Trophoblast cell (in vitro differentiated cells and primary cell): ENCODE results near the gene CTIF.

Source experiments
- DNase-seq, 2 donors: peaks; one replicate each; pipeline ENCODE4 v3.0.0-alpha.2; 2016
- H2AFZ ChIP-seq: 2 replicates; pipeline ENCODE4 v1.6.1; 2013; ENCODE audit warnings: low read length, moderate library complexity, mild to moderate bottlenecking; ENCODE audit not compliant: insufficient read depth, poor library complexity
- H2AK5ac ChIP-seq: 2 replicates; pipeline ENCODE4 v1.6.1; 2013; ENCODE audit warnings: mild to moderate bottlenecking, low read length
- H2BK120ac ChIP-seq: 2 replicates; pipeline ENCODE4 v1.6.1; 2013; ENCODE audit warnings: low read length, mild to moderate bottlenecking, moderate library complexity; ENCODE audit not compliant: insufficient read depth, poor library complexity
- H2BK12ac ChIP-seq: 2 replicates; pipeline ENCODE4 v1.6.1; 2013; ENCODE audit warnings: mild to moderate bottlenecking, low read length, moderate library complexity
- H2BK5ac ChIP-seq: 2 replicates; pipeline ENCODE4 v1.6.1; 2013; ENCODE audit warnings: low read length, low read depth, moderate library complexity, mild to moderate bottlenecking; ENCODE audit not compliant: poor library complexity
- H3K14ac ChIP-seq: 2 replicates; pipeline ENCODE4 v1.6.1; 2013; ENCODE audit warnings: mild to moderate bottlenecking, low read length
- H3K18ac ChIP-seq: 2 replicates; pipeline ENCODE4 v1.6.1; 2013; ENCODE audit warnings: mild to moderate bottlenecking, low read length
- H3K23ac ChIP-seq: 2 replicates; pipeline ENCODE4 v1.6.1; 2013; ENCODE audit warnings: low read length
- H3K27ac ChIP-seq: 2 replicates; pipeline ENCODE4 v1.5.1; 2013; ENCODE audit warnings: low read depth, mild to moderate bottlenecking, inconsistent platforms, low read length, moderate library complexity
- H3K27me3 ChIP-seq: 2 replicates; pipeline ENCODE4 v1.6.1; 2013; ENCODE audit warnings: inconsistent platforms, mild to moderate bottlenecking, low read length, moderate library complexity; ENCODE audit not compliant: insufficient read depth
- H3K36me3 ChIP-seq, 2 experiments: 1 replicate in 1 of 2; 2 replicates in 1 of 2; pipeline ENCODE4 v1.6.1; 2013; ENCODE audit warnings: low read length in 2 of 2, mild to moderate bottlenecking in 2 of 2, moderate library complexity in 1 of 2; ENCODE audit not compliant: insufficient read depth in 2 of 2, control insufficient read depth in 1 of 2
- H3K4ac ChIP-seq: 2 replicates; pipeline ENCODE4 v1.6.1; 2013; ENCODE audit warnings: low read depth, mild to moderate bottlenecking, low read length, moderate library complexity
- H3K4me1 ChIP-seq, 2 experiments: 1 replicate in 1 of 2; 2 replicates in 1 of 2; pipeline ENCODE4 v1.6.1; 2013; ENCODE audit warnings: low read length in 2 of 2, mild to moderate bottlenecking in 2 of 2, moderate library complexity in 1 of 2; ENCODE audit not compliant: insufficient read depth in 2 of 2, control insufficient read depth in 1 of 2
- H3K4me2 ChIP-seq: 2 replicates; pipeline ENCODE4 v1.6.1; 2013; ENCODE audit warnings: inconsistent platforms, mild to moderate bottlenecking, low read length, moderate library complexity
- H3K4me3 ChIP-seq: 2 replicates; pipeline ENCODE4 v1.5.1; 2013; ENCODE audit warnings: mild to moderate bottlenecking, low read depth, low read length, inconsistent platforms
- H3K79me1 ChIP-seq: one replicate; pipeline ENCODE4 v1.6.1; 2013; ENCODE audit warnings: low read length
- H3K79me2 ChIP-seq: 2 replicates; pipeline ENCODE4 v1.6.1; 2013; ENCODE audit warnings: low read length, mild to moderate bottlenecking; ENCODE audit not compliant: control insufficient read depth, insufficient read depth, poor library complexity
- H3K9ac ChIP-seq: 2 replicates; pipeline ENCODE4 v1.6.1; 2013; ENCODE audit warnings: mild to moderate bottlenecking, low read length
- H3K9me3 ChIP-seq: 2 replicates; pipeline ENCODE4 v1.6.1; 2013; ENCODE audit warnings: low read depth, mild to moderate bottlenecking, control low read depth, inconsistent platforms, low read length; ENCODE audit not compliant: insufficient read depth
- H4K12ac ChIP-seq: 2 replicates; pipeline ENCODE4 v1.6.1; 2013; ENCODE audit warnings: low read depth, mild to moderate bottlenecking, low read length, moderate library complexity
- H4K8ac ChIP-seq: 2 replicates; pipeline ENCODE4 v1.6.1; 2013; ENCODE audit warnings: low read depth, mild to moderate bottlenecking, low read length, moderate library complexity
- H4K91ac ChIP-seq: one replicate; pipeline ENCODE4 v1.6.1; 2013; ENCODE audit warnings: low read depth, mild to moderate bottlenecking, low read length, moderate library complexity
- WGBS: extraction: QIAGEN DNeasy Blood & Tissue Kit; methylation state at CpG from one replicate; pipeline ENCODE4 v1.1.7; 2013; ENCODE audit warnings: missing lambda C conversion rate; ENCODE audit not compliant: insufficient read length, insufficient coverage; ENCODE audit errors: extremely low coverage; 5-methylcytosine and 5-hydroxymethylcytosine counted together

Gene CTIF

DNA sequence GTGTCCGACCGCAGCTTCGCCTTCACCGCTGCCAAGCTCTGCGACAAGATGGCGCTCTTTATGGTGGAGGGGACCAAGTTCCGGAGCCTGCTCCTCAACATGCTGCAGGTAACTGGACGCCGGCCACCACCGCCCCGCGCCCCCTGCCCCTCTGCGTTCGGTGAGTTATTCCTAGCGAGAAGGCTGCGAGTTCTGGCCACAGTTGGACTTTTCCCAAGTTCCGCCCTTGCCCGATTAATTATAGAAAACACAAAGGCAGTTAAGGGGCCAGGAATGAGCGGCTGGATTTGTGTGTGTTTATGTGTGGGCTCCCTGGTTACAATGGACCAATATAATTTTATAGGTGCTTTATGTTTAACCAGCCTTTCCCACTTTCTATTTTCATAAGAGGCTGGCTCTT, 222.8 kb downstream of the CTIF start:
- Histone ChIP-seq H2BK12ac (no peak overlapping the region), H2AK5ac (no peak overlapping the region), H3K36me3 (peaks cover 29 to 32% of the 10 kb centered on the region in 2 experiments), H3K4me2 (no peak overlapping the region), H3K79me1 (peaks cover under 1% of the 10 kb centered on the region), H4K8ac (no peak overlapping the region), H3K9ac (no peak overlapping the region), H2BK5ac (no peak overlapping the region), H4K91ac (no peak overlapping the region), H4K12ac (no peak overlapping the region), H3K4ac (no peak overlapping the region), H3K4me1 (peaks cover 5 to 10% of the 10 kb centered on the region in 2 experiments), H3K14ac (no peak overlapping the region), H3K9me3 (peaks cover 3% of the 10 kb centered on the region), H3K18ac (no peak overlapping the region), H2AFZ (no peak overlapping the region), H3K79me2 (no peaks in the 10 kb centered on the region), H3K27ac (no peak overlapping the region), H3K4me3 (no peak overlapping the region), H3K27me3 (no peaks in the 10 kb centered on the region), H3K23ac (no peak overlapping the region), H2BK120ac (no peak overlapping the region)
- WGBS = no CpG with 5 or more reads among the region's 19 CpGs
- DNase-seq = no peak

DNA sequence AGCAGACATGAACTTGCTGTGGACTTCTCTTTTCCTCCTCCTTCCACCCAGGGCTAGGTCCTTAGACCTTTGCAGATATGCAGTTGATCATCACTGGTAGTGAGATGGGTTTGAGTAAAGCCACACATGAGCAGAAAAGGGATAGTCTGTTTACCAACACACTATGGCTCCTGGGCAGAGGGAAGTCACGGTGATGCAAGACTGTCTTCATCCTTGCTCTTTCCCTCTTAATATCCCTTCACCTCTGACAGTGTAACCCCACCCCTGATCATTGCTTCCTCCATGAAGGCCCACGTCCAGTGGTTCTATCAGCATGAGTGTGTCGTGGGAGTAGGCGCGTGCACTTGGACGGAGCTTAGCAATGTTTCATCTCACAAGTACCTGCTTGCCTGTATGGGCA, 223.2 kb downstream of the CTIF start:
- Histone ChIP-seq H4K91ac (no peak overlapping the region), H3K79me2 (no peaks in the 10 kb centered on the region), H2AK5ac (no peak overlapping the region), H2BK12ac (no peak overlapping the region), H3K79me1 (peaks cover 4% of the 10 kb centered on the region), H3K18ac (no peak overlapping the region), H2BK120ac (no peak overlapping the region), H3K14ac (no peak overlapping the region), H2AFZ (no peak overlapping the region), H4K12ac (no peak overlapping the region), H3K9me3 (peaks cover 3% of the 10 kb centered on the region), H3K4me2 (no peak overlapping the region), H3K4me1 (peaks cover 6 to 10% of the 10 kb centered on the region in 2 experiments), H3K27me3 (no peaks in the 10 kb centered on the region), H2BK5ac (no peak overlapping the region), H3K27ac (no peak overlapping the region), H3K36me3 (peaks cover 29 to 32% of the 10 kb centered on the region in 2 experiments), H3K4me3 (no peak overlapping the region), H3K23ac (no peak overlapping the region), H3K9ac (no peak overlapping the region), H4K8ac (no peak overlapping the region), H3K4ac (no peak overlapping the region)
- DNase-seq = no peak
- WGBS = no CpG with 5 or more reads among the region's 6 CpGs

DNA sequence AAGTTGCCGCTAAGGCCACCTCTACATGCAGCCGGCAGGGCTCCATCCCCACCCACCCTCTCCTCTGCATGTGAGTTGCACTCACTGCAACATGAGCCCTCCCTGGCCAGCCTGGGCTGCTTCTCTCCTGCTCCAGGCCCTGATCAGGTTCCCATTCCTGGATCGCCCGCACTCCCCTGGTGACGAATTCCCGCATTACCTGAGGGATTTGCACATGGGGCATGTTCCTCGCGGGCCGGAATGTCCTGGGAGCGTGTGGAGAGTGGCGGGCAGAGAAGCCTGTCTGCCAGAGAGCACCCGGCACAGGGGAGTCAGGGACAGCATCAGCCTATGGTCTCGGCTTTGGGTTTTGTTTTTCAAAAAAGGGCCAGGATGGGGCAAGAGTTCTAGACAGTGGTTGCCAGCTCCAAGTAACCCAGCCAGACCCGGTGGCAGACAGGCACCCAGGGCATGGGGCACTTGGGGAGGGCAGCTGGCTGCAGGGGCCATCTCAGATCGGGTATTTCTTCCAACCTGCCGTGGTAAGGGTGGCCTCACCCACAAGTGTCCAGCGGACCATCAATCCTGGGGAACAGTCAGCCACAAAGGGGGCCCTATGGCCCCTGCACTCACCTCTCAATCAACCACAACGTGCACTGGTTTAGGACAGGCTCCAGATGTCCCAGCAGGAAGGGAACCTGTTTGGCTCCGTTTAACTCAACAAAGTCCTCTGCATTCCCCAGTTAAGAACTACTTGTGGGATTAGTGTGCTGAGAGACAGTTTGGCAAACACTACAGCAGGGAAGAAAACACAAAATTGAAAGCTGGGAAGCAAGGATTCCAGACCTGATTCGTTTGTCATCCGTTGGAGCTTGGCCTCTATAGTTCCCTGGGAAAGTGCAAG, 224.2 kb downstream of the CTIF start:
- no peak overlapping the region for H4K8ac ChIP-seq
- H3K4ac ChIP-seq = no peak overlapping the region
- H4K12ac ChIP-seq = no peak overlapping the region
- H3K4me1 ChIP-seq = peaks cover 8 to 12% of the 10 kb centered on the region in 2 experiments
- H2AK5ac ChIP-seq = no peak overlapping the region
- no peak for DNase-seq
- no peak overlapping the region for H3K23ac ChIP-seq
- no peak overlapping the region for H3K4me2 ChIP-seq
- H3K27me3 ChIP-seq = no peaks in the 10 kb centered on the region
- no peak overlapping the region for H3K27ac ChIP-seq
- H3K18ac ChIP-seq = no peak overlapping the region
- H2AFZ ChIP-seq = no peak overlapping the region
- no CpG with 5 or more reads among the region's 21 CpGs for WGBS
- no peak overlapping the region for H3K9ac ChIP-seq
- H3K36me3 ChIP-seq = peaks cover 26 to 30% of the 10 kb centered on the region in 2 experiments
- H3K4me3 ChIP-seq = no peak overlapping the region
- peaks cover 4% of the 10 kb centered on the region for H3K79me1 ChIP-seq
- H4K91ac ChIP-seq = no peak overlapping the region
- no peaks in the 10 kb centered on the region for H3K79me2 ChIP-seq
- no peak overlapping the region for H2BK12ac ChIP-seq
- H3K9me3 ChIP-seq = peaks cover 3% of the 10 kb centered on the region
- H2BK5ac ChIP-seq = no peak overlapping the region
- H2BK120ac ChIP-seq = no peak overlapping the region
- H3K14ac ChIP-seq = no peak overlapping the region

DNA sequence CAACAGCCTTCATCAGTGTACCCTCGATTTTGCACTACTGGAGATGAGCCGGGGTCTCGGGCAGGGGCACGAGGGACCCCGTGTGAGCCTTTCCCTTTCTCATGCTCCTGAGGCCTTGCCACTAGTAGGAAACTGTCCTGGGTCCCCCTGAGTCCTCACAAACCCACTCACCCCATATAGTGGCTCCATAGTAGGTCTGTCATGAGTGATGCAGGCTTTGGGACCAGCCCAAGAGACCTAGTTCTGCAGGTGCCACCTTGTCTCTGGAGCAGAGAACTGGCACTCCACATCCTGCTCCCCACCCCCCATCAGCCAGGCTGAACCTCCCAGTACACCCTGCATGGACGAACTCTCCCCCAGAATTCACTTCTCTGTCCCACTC, 224.9 kb downstream of the CTIF start:
- H3K9ac ChIP-seq = no peak overlapping the region
- no peak overlapping the region for H3K23ac ChIP-seq
- H3K4me3 ChIP-seq = no peak overlapping the region
- no peak overlapping the region for H2BK120ac ChIP-seq
- H3K4me1 ChIP-seq = peaks cover 8 to 12% of the 10 kb centered on the region in 2 experiments
- H2BK5ac ChIP-seq = no peak overlapping the region
- no peak for DNase-seq
- H3K36me3 ChIP-seq = peaks cover 21 to 25% of the 10 kb centered on the region in 2 experiments
- no peak overlapping the region for H3K18ac ChIP-seq
- peaks cover 4% of the 10 kb centered on the region for H3K79me1 ChIP-seq
- H2AFZ ChIP-seq = no peak overlapping the region
- H2BK12ac ChIP-seq = no peak overlapping the region
- no peaks in the 10 kb centered on the region for H3K79me2 ChIP-seq
- no peak overlapping the region for H3K4me2 ChIP-seq
- no peak overlapping the region for H4K8ac ChIP-seq
- no peak overlapping the region for H3K4ac ChIP-seq
- peaks cover 3% of the 10 kb centered on the region for H3K9me3 ChIP-seq
- H3K27me3 ChIP-seq = no peaks in the 10 kb centered on the region
- H4K91ac ChIP-seq = no peak overlapping the region
- no CpG with 5 or more reads among the region's 6 CpGs for WGBS
- no peak overlapping the region for H3K14ac ChIP-seq
- no peak overlapping the region for H3K27ac ChIP-seq
- no peak overlapping the region for H4K12ac ChIP-seq
- H2AK5ac ChIP-seq = no peak overlapping the region
